Left ventricle myocardium inferior (tissue), 1 donor: ENCODE data around the gene TEX11. TPM values are rescaled to one million over a fixed set of nuclear protein-coding genes. Genes with fewer than 3 reads are reported as not detected.

Source experiments
- DNase-seq: peaks from one replicate; pipeline ENCODE4 v3.0.0-alpha.2; 2020
- H3K27ac ChIP-seq: fragments of 200-600 bp; replicated peaks from 2 replicates; pipeline ENCODE4 v1.8.0; 2021
- H3K27me3 ChIP-seq: fragments of 200-600 bp; 2 replicates; pipeline ENCODE4 v1.8.0; 2021; ENCODE audit warnings: low read depth
- H3K36me3 ChIP-seq: fragments of 200-600 bp; 2 replicates; pipeline ENCODE4 v1.8.0; 2021
- H3K4me1 ChIP-seq: fragments of 200-600 bp; 2 replicates; pipeline ENCODE4 v1.8.0; 2021
- H3K4me3 ChIP-seq: fragments of 200-600 bp; 2 replicates; pipeline ENCODE4 v1.8.0; 2021; ENCODE audit warnings: mild to moderate bottlenecking, moderate library complexity
- H3K9me3 ChIP-seq: fragments of 200-600 bp; replicated peaks from 2 replicates; pipeline ENCODE4 v1.8.0; 2021
- intact Hi-C: fragments of 100-400 bp; cut with micrococcal nuclease; formaldehyde crosslinking; loops from one replicate; pipeline ENCODE4 v1.11.0; 2022
- total RNA-seq: library from RNA; stranded (reverse); fragmentation: NEBNext Ultra II Directional; extraction: Animal tissue kit (Norgen Biotek cat#: 25700); gene quantifications from one replicate; pipeline ENCODE4 v1.2.1, GENCODE V29; 2021
- TF ChIP-seq, protein P1 (sequence below): fragments of 200-600 bp; IDR thresholded peaks from 2 replicates; pipeline ENCODE4 v1.8.0; 2021; ENCODE audit warnings: antibody characterized with exemption, mild to moderate bottlenecking, borderline replicate concordance
- donor health status: DM: no; HTN: yes; CAD: no; lungs with severe emphysema.

TEX11 gene
- total RNA-seq, 1 donor from 2014 or later = not detected

DNA sequence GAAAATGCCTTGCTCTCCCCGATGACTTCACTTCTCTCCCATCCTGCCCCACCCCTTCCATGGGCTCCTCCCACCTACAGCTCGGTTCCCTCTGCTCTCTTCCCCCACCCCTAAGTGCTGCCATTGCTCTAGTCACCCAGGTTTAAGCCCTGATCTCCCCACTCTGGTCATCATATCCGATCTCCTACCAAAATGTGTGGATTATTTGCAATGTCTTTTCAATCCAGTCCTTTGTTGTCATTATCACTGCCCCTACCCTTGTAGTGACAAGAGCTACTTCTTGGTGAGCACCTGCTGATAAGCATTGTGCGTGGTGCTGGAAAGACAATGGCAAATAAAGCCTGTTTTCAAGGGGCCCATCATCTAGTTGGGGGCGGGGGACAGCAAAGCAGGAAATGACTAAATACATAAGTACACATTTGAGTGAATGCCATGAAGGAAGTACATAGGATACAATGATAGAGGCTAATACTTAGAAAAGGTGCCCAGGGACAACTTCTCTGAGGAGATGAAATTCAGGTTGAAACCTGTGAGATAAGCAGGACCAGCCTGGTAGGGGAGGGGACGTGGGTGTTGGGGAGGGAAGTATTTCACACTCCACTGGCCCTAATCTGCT is 400.1 kb downstream of the TEX11 start:
- TF ChIP-seq, protein P1, sequence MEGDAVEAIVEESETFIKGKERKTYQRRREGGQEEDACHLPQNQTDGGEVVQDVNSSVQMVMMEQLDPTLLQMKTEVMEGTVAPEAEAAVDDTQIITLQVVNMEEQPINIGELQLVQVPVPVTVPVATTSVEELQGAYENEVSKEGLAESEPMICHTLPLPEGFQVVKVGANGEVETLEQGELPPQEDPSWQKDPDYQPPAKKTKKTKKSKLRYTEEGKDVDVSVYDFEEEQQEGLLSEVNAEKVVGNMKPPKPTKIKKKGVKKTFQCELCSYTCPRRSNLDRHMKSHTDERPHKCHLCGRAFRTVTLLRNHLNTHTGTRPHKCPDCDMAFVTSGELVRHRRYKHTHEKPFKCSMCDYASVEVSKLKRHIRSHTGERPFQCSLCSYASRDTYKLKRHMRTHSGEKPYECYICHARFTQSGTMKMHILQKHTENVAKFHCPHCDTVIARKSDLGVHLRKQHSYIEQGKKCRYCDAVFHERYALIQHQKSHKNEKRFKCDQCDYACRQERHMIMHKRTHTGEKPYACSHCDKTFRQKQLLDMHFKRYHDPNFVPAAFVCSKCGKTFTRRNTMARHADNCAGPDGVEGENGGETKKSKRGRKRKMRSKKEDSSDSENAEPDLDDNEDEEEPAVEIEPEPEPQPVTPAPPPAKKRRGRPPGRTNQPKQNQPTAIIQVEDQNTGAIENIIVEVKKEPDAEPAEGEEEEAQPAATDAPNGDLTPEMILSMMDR = no peak
- DNase-seq = no peak
- Histone ChIP-seq H3K4me1 (no peaks in the 10 kb centered on the region), H3K9me3 (no peaks in the 10 kb centered on the region), H3K36me3 (no peaks in the 10 kb centered on the region), H3K27ac (no peak overlapping the region), H3K4me3 (no peak overlapping the region), H3K27me3 (no peaks in the 10 kb centered on the region)
- intact Hi-C loops = no loop called here

DNA sequence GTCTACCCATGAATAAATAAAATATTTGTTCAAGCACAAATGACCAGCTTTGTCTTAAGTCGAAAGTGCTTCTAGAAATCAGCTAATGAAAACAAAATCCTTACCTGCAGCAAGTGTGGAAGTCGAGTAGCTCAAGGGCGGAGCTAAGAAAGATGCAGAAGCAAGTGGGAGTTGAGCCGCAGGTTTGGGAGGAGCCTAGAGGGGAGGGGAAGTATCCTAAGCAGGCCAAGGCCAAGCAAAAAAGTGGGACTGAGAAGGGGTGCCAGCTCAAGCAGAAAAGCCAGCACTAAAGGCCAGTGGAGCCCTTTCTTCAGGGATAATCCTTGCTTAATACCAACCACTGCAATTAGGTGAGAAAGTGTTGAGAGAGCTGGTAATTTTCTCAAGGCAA is 403.1 kb downstream of the TEX11 start:
- Histone ChIP-seq H3K27me3 (no peaks in the 10 kb centered on the region), H3K9me3 (no peaks in the 10 kb centered on the region), H3K36me3 (peaks cover 6% of the 10 kb centered on the region), H3K4me1 (no peaks in the 10 kb centered on the region), H3K4me3 (no peak overlapping the region), H3K27ac (no peak overlapping the region)
- TF ChIP-seq, protein P1 = no peak
- no peak for DNase-seq
- intact Hi-C loops = no loop called here

DNA sequence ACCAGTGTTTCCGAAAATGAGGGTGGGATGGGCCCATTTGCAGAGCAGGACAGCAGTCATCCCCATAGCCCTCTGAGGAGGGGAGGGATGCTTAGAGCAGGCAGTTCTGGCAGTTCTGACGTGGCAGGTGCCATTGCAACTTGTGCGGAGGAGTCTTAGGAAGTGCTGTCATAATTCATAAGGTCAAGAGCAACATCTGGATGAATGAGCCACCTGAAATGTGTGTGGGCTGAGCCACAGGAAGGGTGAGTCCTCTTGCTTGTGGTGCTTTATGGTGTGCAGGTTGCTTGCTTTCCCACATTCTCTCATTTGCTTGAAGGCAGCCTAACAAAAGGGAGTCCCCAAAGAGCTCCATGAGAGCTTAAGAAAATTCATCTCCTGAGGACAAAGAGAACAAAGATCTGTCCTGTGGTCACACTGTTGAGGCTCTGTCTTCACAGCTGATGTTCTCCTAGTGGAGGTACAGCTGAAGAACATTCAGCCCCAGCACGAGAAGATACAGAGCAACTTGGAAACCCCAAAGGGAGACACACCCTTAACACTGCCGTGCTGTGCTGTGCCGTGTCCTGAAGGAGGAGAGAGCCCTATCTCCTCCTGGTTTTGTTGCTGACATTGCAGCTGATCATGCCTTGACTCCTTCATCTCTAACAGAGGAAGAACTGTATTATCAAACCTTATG is 403.6 kb downstream of the TEX11 start:
- H3K9me3 ChIP-seq = no peaks in the 10 kb centered on the region
- TF ChIP-seq, protein P1 = no peak
- H3K27me3 ChIP-seq = no peaks in the 10 kb centered on the region
- no peak for DNase-seq
- H3K36me3 ChIP-seq = peaks cover 11% of the 10 kb centered on the region
- H3K4me3 ChIP-seq = no peak overlapping the region
- no peaks in the 10 kb centered on the region for H3K4me1 ChIP-seq
- intact Hi-C loops = no loop called here
- H3K27ac ChIP-seq = no peak overlapping the region

DNA sequence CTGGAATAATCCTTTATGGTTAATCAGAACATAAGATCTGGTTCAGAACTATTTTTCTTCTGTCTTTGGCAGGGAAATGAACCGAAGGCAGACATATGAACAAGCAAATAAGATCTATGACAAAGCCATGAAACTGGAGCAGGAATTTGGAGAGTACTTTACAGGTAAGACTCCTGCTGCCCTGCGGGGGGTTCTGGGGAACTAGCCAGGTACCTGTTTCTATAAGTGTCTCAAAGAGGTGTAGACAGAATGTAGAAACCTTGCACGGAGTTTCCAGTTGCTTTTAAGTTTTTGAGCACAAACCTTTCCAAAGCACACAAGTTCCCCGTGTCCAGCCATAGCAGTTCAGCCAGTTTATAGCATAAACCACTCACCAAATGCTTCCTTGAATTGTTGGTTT is 407.7 kb downstream of the TEX11 start:
- Histone ChIP-seq H3K36me3 (peaks cover 16% of the 10 kb centered on the region), H3K9me3 (no peaks in the 10 kb centered on the region), H3K27me3 (no peaks in the 10 kb centered on the region), H3K4me3 (no peak overlapping the region), H3K4me1 (no peaks in the 10 kb centered on the region), H3K27ac (no peak overlapping the region)
- TF ChIP-seq, protein P1 = no peak
- DNase-seq = no peak
- intact Hi-C loops = no loop called here

DNA sequence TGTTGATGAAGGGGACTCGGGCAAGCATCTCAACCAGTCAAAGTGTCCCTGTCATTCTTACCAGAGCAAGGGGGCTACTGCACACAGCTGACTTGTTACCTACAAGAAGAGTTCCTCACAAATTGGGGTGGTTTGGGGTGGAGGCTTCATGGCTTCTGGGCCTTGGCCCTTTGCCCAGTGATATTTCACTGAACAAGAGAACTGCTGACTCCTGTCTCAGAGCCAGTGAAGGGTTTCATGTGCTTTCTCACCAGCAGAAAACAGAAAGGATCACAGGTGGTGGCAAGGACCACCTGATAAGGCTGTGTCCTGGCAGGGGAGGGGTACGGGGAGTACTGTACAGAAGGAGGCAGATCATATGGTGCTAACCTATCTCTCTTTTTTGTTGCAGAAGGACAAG is 410.4 kb downstream of the TEX11 start:
- TF ChIP-seq, protein P1 = no peak
- Histone ChIP-seq H3K27me3 (no peaks in the 10 kb centered on the region), H3K4me1 (no peaks in the 10 kb centered on the region), H3K9me3 (no peaks in the 10 kb centered on the region), H3K27ac (no peak overlapping the region), H3K36me3 (peaks cover 28% of the 10 kb centered on the region), H3K4me3 (no peak overlapping the region)
- DNase-seq = no peak
- intact Hi-C loops = no loop called here
